SU-DHL-6 (cell line): Measurements from ENCODE around the gene SEPHS1.

Experiments used
- EZH2phosphoT487 ChIP-seq: fragments of 200-600 bp; sonication (generic), shearing (Covaris generic); conservative IDR thresholded peaks from 2 replicates; pipeline ENCODE4 v1.6.1; 2018; ENCODE audit warnings: mild to moderate bottlenecking, antibody characterized with exemption, low read length, moderate library complexity, mixed read lengths
- TF ChIP-seq, protein P1 (sequence below): fragments of 200-600 bp; sonication (generic); IDR thresholded peaks from one replicate; pipeline ENCODE4 v1.5.1; 2017; ENCODE audit warnings: antibody characterized with exemption, mild to moderate bottlenecking, low read length, moderate library complexity; ENCODE audit not compliant: insufficient read depth, poor library complexity, severe bottlenecking

DNA sequence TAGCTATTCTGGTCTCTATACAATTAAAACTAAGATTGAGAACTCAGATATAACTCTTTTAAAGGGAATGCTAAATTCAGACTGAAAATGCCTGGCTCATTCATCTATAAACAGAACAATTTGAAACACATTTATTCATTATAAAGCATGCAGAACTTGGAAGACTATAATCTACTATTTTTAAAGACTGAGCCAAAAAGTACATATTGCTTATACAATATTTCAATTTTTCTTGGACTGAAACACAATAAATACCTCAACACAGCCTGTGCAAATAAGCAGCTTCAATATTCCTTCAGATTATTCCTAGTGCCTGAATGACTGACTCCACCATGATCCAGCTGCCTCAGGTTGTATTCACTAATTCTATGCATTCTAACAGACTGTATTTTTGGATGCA, 32.7 kb downstream of the SEPHS1 start:
- TF ChIP-seq, protein P1, sequence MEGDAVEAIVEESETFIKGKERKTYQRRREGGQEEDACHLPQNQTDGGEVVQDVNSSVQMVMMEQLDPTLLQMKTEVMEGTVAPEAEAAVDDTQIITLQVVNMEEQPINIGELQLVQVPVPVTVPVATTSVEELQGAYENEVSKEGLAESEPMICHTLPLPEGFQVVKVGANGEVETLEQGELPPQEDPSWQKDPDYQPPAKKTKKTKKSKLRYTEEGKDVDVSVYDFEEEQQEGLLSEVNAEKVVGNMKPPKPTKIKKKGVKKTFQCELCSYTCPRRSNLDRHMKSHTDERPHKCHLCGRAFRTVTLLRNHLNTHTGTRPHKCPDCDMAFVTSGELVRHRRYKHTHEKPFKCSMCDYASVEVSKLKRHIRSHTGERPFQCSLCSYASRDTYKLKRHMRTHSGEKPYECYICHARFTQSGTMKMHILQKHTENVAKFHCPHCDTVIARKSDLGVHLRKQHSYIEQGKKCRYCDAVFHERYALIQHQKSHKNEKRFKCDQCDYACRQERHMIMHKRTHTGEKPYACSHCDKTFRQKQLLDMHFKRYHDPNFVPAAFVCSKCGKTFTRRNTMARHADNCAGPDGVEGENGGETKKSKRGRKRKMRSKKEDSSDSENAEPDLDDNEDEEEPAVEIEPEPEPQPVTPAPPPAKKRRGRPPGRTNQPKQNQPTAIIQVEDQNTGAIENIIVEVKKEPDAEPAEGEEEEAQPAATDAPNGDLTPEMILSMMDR = no peak
- TF ChIP-seq EZH2phosphoT487 = no peak
